K562 (cell line): ENCODE measurements around the gene WNT7A.

Experiments used
- BRCA1 ChIP-seq, 2 experiments: fragments of 450-650 bp in 1 of 2; sonication (generic) in 1 of 2; formaldehyde crosslinking in 1 of 2; IDR thresholded peaks; 2 replicates each; pipeline versions ENCODE4 v1.5.0 to v1.6.1; 2017 to 2020; ENCODE audit warnings: mild to moderate bottlenecking in 1 of 2, missing genetic modification reagents in 1 of 2
- CBFB ChIP-seq: sonication (generic); formaldehyde crosslinking; IDR thresholded peaks from 2 replicates; pipeline ENCODE4 v1.4.0; 2020; ENCODE audit warnings: mild to moderate bottlenecking, missing genetic modification reagents
- CREB1 ChIP-seq, 2 experiments: sonication (generic) in 1 of 2; formaldehyde crosslinking in 1 of 2; IDR thresholded peaks; 2 replicates each; pipeline versions ENCODE4 v1.6.1 to v1.8.0; 2012 to 2022; ENCODE audit warnings: inconsistent platforms in 1 of 2, mild to moderate bottlenecking in 1 of 2, missing genetic modification reagents in 1 of 2, moderate library complexity in 1 of 2
- NFYB ChIP-seq: IDR thresholded peaks from 2 replicates; pipeline ENCODE4 v1.6.1; 2011; ENCODE audit warnings: mild to moderate bottlenecking, moderate library complexity; ENCODE audit not compliant: insufficient read length; ENCODE audit errors: extremely low read depth
- RB1 ChIP-seq: fragments of 450-650 bp; IDR thresholded peaks from 2 replicates; pipeline ENCODE4 v1.6.1; 2017; ENCODE audit warnings: low read depth, mild to moderate bottlenecking
- SMARCB1 ChIP-seq: IDR thresholded peaks from 2 replicates; pipeline ENCODE4 v1.6.1; 2011; ENCODE audit warnings: improper control_type of control experiment, low read depth; ENCODE audit not compliant: insufficient read length
- SMC3 ChIP-seq: conservative IDR thresholded peaks from 2 replicates; pipeline ENCODE4 v1.6.1; 2011; ENCODE audit warnings: low read depth, low read length, improper control_type of control experiment; ENCODE audit not compliant: insufficient read depth
- SNIP1 ChIP-seq: fragments of 450-650 bp; IDR thresholded peaks from 2 replicates; pipeline ENCODE4 v1.7.1; 2017; ENCODE audit warnings: low read depth, mild to moderate bottlenecking
- ZNF785 ChIP-seq: fragments of 250-450 bp; sonication (Bioruptor Pico); IDR thresholded peaks from 2 replicates; pipeline ENCODE4 v1.4.0; 2020; ENCODE audit warnings: mild to moderate bottlenecking
- TF ChIP-seq, protein P1 (sequence below), 3 experiments: IDR thresholded peaks in 2 of 3; conservative IDR thresholded peaks in 1 of 3; 2 replicates each; pipeline ENCODE4 v1.5.1; 2011 to 2012; ENCODE audit warnings: low read length in 3 of 3, mild to moderate bottlenecking in 3 of 3, control low read depth in 2 of 3, improper control_type of control experiment in 1 of 3, inconsistent platforms in 1 of 3, low read depth in 1 of 3, mixed read lengths in 1 of 3, moderate library complexity in 1 of 3; ENCODE audit not compliant: insufficient read depth in 2 of 3
- TF ChIP-seq, protein P2 (sequence below), 2 experiments: fragments of 450-650 bp; formaldehyde crosslinking in 1 of 2; IDR thresholded peaks; 2 replicates each; pipeline versions ENCODE4 v1.4.0 to v1.6.1; 2014 to 2020; ENCODE audit warnings: mild to moderate bottlenecking in 2 of 2, borderline replicate concordance in 1 of 2, low read depth in 1 of 2

DNA sequence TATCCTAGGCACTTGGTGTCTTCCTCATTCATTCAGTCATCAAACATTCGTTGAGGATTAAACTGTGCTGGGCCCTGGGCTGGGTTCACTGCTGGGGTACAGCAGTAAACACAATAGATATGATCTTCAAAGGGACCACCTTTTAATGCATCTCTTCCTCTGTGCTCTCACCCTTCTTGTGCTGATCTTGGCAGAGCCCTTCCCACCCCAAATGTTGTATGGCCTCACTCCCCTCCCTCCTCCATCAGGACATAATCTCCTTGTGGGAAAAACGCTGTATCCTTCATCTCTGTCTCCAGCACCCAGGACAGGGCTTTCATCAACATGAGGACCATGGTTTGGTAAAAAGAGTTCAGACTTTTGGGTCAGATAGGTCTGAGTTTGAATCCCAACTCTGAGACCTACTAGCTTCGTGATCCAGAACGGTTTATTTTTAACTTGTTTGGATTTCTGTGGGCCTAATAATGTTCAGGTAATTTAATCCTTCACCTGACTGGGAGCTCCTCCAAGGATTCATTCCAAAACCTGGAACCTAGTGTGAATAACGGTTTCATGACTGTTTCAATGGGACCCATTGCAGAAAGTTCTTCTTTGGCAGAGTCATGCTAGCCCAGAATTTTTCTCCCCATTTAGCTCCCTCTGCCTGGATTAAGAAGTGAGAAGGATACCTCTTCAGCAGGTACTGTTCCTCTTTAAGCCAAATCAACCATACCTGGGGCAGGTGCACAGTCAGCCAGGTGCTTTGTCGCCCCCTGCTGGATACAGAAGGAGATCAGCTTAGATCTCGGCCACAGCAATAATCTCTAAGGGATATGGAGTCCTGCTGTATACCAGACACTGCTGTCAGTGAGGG is 5.2 kb upstream of the WNT7A start:
- TF ChIP-seq, protein P1, sequence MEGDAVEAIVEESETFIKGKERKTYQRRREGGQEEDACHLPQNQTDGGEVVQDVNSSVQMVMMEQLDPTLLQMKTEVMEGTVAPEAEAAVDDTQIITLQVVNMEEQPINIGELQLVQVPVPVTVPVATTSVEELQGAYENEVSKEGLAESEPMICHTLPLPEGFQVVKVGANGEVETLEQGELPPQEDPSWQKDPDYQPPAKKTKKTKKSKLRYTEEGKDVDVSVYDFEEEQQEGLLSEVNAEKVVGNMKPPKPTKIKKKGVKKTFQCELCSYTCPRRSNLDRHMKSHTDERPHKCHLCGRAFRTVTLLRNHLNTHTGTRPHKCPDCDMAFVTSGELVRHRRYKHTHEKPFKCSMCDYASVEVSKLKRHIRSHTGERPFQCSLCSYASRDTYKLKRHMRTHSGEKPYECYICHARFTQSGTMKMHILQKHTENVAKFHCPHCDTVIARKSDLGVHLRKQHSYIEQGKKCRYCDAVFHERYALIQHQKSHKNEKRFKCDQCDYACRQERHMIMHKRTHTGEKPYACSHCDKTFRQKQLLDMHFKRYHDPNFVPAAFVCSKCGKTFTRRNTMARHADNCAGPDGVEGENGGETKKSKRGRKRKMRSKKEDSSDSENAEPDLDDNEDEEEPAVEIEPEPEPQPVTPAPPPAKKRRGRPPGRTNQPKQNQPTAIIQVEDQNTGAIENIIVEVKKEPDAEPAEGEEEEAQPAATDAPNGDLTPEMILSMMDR (IDR thresholded peaks at IDR 0.05 in 2 of 3, conservative IDR thresholded peaks at IDR 0.05 in 1 of 3; ENCODE audit: insufficient read depth in 2 of 3, low read depth in 1 of 3, low read length in 3 of 3), result peak; percentile 86 to 96 (median 89)
- no peak for TF ChIP-seq CBFB (CRISPR knock-in tag)
- no peak for TF ChIP-seq CREB1 (IDR thresholded peaks at IDR 0.05)
- TF ChIP-seq CREB1 (CRISPR knock-in tag; IDR thresholded peaks at IDR 0.05), result no peak
- no peak for TF ChIP-seq SMARCB1
- no peak for TF ChIP-seq BRCA1 (IDR thresholded peaks at IDR 0.05)
- no peak for TF ChIP-seq BRCA1 (CRISPR knock-in tag; IDR thresholded peaks at IDR 0.05)
- TF ChIP-seq NFYB, result no peak
- TF ChIP-seq SMC3, result peak; percentile 83
- no peak for TF ChIP-seq ZNF785 (CRISPR knock-in tag)
- no peak; the same call in 1 of the 2 replicates for TF ChIP-seq RB1
- no peak for TF ChIP-seq SNIP1
- TF ChIP-seq, protein P2, sequence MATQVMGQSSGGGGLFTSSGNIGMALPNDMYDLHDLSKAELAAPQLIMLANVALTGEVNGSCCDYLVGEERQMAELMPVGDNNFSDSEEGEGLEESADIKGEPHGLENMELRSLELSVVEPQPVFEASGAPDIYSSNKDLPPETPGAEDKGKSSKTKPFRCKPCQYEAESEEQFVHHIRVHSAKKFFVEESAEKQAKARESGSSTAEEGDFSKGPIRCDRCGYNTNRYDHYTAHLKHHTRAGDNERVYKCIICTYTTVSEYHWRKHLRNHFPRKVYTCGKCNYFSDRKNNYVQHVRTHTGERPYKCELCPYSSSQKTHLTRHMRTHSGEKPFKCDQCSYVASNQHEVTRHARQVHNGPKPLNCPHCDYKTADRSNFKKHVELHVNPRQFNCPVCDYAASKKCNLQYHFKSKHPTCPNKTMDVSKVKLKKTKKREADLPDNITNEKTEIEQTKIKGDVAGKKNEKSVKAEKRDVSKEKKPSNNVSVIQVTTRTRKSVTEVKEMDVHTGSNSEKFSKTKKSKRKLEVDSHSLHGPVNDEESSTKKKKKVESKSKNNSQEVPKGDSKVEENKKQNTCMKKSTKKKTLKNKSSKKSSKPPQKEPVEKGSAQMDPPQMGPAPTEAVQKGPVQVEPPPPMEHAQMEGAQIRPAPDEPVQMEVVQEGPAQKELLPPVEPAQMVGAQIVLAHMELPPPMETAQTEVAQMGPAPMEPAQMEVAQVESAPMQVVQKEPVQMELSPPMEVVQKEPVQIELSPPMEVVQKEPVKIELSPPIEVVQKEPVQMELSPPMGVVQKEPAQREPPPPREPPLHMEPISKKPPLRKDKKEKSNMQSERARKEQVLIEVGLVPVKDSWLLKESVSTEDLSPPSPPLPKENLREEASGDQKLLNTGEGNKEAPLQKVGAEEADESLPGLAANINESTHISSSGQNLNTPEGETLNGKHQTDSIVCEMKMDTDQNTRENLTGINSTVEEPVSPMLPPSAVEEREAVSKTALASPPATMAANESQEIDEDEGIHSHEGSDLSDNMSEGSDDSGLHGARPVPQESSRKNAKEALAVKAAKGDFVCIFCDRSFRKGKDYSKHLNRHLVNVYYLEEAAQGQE (IDR thresholded peaks at IDR 0.05; ENCODE audit: borderline replicate concordance), result peak; percentile 75
- TF ChIP-seq, protein P2 (CRISPR knock-in tag; IDR thresholded peaks at IDR 0.05; ENCODE audit: low read depth), result no peak
